Neural crest cell (in vitro differentiated cells): ENCODE results near the gene RXRB. TPM values are rescaled to one million over a fixed set of nuclear protein-coding genes. Genes with fewer than 3 reads are reported as not detected.

Experiments
- DNase-seq: peaks from one replicate; pipeline ENCODE4 v3.0.0; 2021; ENCODE audit warnings: low read depth, mixed read lengths, low spot score
- H3K27ac Mint-ChIP-seq: one replicate; pipeline ENCODE4 v1.8.0; 2021; ENCODE audit warnings: mild to moderate bottlenecking, mixed read lengths; ENCODE audit not compliant: unreplicated experiment
- H3K27me3 Mint-ChIP-seq: 2 replicates; pipeline ENCODE4 v1.8.0; 2021; ENCODE audit warnings: low read depth, mild to moderate bottlenecking, mixed read lengths
- H3K36me3 Mint-ChIP-seq: 2 replicates; pipeline ENCODE4 v1.8.0; 2021; ENCODE audit warnings: low read depth, mild to moderate bottlenecking, mixed read lengths
- H3K4me1 Mint-ChIP-seq: 2 replicates; pipeline ENCODE4 v1.8.0; 2021; ENCODE audit warnings: mixed read lengths
- H3K4me3 Mint-ChIP-seq: one replicate; pipeline ENCODE4 v1.8.0; 2021; ENCODE audit warnings: mild to moderate bottlenecking, mixed read lengths
- H3K9me3 Mint-ChIP-seq: 2 replicates; pipeline ENCODE4 v1.8.0; 2021; ENCODE audit warnings: mixed read lengths
- CTCF ChIP-seq: fragments of 200-600 bp; sonication (generic); conservative IDR thresholded peaks from 2 replicates; pipeline ENCODE4 v1.5.0; 2021; ENCODE audit warnings: antibody characterized with exemption, mild to moderate bottlenecking
- total RNA-seq: library from RNA; stranded (reverse); gene quantifications from 2 replicates; pipeline ENCODE4 v1.2.1, GENCODE V29; 2021

RXRB gene
- total RNA-seq, 1 donor from 2014 or later: 33.1 TPM

GRCh38 chr6:33175436-33176069, 24.9 kb downstream of the RXRB start:
- H3K27me3 Mint-ChIP-seq: no peaks in the 10 kb centered on the region
- no peak overlapping the region for H3K27ac Mint-ChIP-seq
- no peak overlapping the region for H3K4me3 Mint-ChIP-seq
- DNase-seq: no peak
- no peak for TF ChIP-seq CTCF
- H3K36me3 Mint-ChIP-seq: no peaks in the 10 kb centered on the region
- H3K9me3 Mint-ChIP-seq: no peaks in the 10 kb centered on the region
- no peaks in the 10 kb centered on the region for H3K4me1 Mint-ChIP-seq

GRCh38 chr6:33174784-33175183, 25.7 kb downstream of the RXRB start:
- no peaks in the 10 kb centered on the region for H3K36me3 Mint-ChIP-seq
- no peaks in the 10 kb centered on the region for H3K4me1 Mint-ChIP-seq
- H3K9me3 Mint-ChIP-seq: no peaks in the 10 kb centered on the region
- no peak overlapping the region for H3K4me3 Mint-ChIP-seq
- DNase-seq: no peak
- H3K27ac Mint-ChIP-seq: no peak overlapping the region
- TF ChIP-seq CTCF: no peak
- no peaks in the 10 kb centered on the region for H3K27me3 Mint-ChIP-seq

- H3K36me3 Mint-ChIP-seq: no peaks in the 10 kb centered on the region
- no peak overlapping the region for H3K4me3 Mint-ChIP-seq
- no peak for DNase-seq
- no peak overlapping the region for H3K27ac Mint-ChIP-seq
- no peaks in the 10 kb centered on the region for H3K9me3 Mint-ChIP-seq
- TF ChIP-seq CTCF: no peak
- H3K27me3 Mint-ChIP-seq: no peaks in the 10 kb centered on the region
- H3K4me1 Mint-ChIP-seq: no peaks in the 10 kb centered on the region
Observed at GRCh38 chr6:33173535-33174180, 26.8 kb downstream of the RXRB start.

GRCh38 chr6:33172688-33173534, 27.6 kb downstream of the RXRB start:
- H3K9me3 Mint-ChIP-seq: no peaks in the 10 kb centered on the region

More at GRCh38 chr6:33172688-33173534, 27.6 kb downstream of the RXRB start:
- H3K4me3 Mint-ChIP-seq: no peak overlapping the region
- no peaks in the 10 kb centered on the region for H3K36me3 Mint-ChIP-seq
- TF ChIP-seq CTCF: peak; percentile 51
- no peak for DNase-seq
- no peaks in the 10 kb centered on the region for H3K27me3 Mint-ChIP-seq
- no peaks in the 10 kb centered on the region for H3K4me1 Mint-ChIP-seq
- peak overlapping the region; percentile 12 for H3K27ac Mint-ChIP-seq
